ENCODE data around the gene NUPR1. TPM values are rescaled to one million over a fixed set of nuclear protein-coding genes. Genes with fewer than 3 reads are reported as not detected.

Gene NUPR1
- total and polyA plus RNA-seq, 2 of the 13 experiments (the other 11 are each of a cell fraction or from before 2014, with no cell fraction given), result 18.0 to 25.6 TPM

DNA sequence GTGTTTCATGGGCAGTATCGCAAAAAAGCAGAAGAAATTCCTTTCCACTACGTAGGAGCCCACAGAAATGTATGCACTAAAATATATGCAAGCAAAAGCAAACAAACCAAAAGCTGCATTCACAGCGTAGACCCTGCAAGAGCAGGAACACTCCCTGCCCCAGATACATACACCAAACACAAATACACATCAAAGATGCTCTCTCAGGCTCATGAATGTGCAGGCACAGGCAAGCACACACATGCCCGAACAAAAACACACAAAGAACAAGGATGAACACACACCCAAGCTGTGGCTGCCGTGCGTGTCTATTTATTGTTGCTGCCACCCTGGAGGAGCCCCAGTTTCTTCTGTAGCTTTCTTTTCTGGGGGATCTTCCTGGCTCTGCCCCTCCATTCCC, 1.7 kb downstream of the NUPR1 start:
- in situ Hi-C loops (cut with HindIII; ENCODE audit: extremely low pct_ligation_motif_present, low pct_unique_long_range_greater_than_20kb), result no loop called here
- Histone ChIP-seq H4K20me1 (ENCODE audit: insufficient read depth, low read length) (no peaks in the 10 kb centered on the region), H3K27me3 (ENCODE audit: control insufficient read depth in 1 of 2, insufficient read depth in 2 of 2, low read length in 2 of 2) (no peaks in the 10 kb centered on the region), H3K4me1 (ENCODE audit: insufficient read depth, low read length) (peaks cover 74% of the 10 kb centered on the region), H3K4me3 (replicated peaks in 1 of 3; ENCODE audit: insufficient read depth in 1 of 3, low read depth in 2 of 3, low read length in 3 of 3) (peak overlapping the region; percentile 60 to 76 (median 62); a peak in 5 of 6 replicates), H3K27ac (ENCODE audit: extremely low read length, insufficient read depth, low read length) (peak overlapping the region; percentile 30), H3K36me3 (replicated peaks in 1 of 2; ENCODE audit: control insufficient read depth in 1 of 2, insufficient read depth in 2 of 2, low read length in 2 of 2) (peaks cover 0 to 3% of the 10 kb centered on the region in 2 experiments; a peak in 1 of 5 replicates), H3K79me2 (ENCODE audit: insufficient read depth, low read length) (peaks cover 12% of the 10 kb centered on the region), H2AFZ (ENCODE audit: low read length) (no peak overlapping the region), H3K4me2 (ENCODE audit: low read depth, low read length) (peak overlapping the region; percentile 98), H3K9me3 (ENCODE audit: low read length) (no peaks in the 10 kb centered on the region), H3K9ac (ENCODE audit: insufficient read depth, low read depth, low read length) (peak overlapping the region; percentile 78)
- 51% methylated on average over 6 of the region's 6 CpGs for WGBS (ENCODE audit: low lambda C conversion rate)
- DNase-seq (ENCODE audit: low spot score), result peak; percentile 35
- intact Hi-C loops (cut with micrococcal nuclease; ENCODE audit: unreplicated experiment), result no loop called here
- BruUV-seq (replicated peaks), result no TSS peak
- no peak for FAIRE-seq
- TF ChIP-seq FOXJ3 (CRISPR knock-in tag; IDR thresholded peaks at IDR 0.05; ENCODE audit: borderline replicate concordance) (no peak), NFE2 (CRISPR knock-in tag; IDR thresholded peaks at IDR 0.05) (no peak), DMAP1 (CRISPR knock-in tag; IDR thresholded peaks at IDR 0.05) (no peak), ZFP90 (CRISPR knock-in tag; IDR thresholded peaks at IDR 0.05; ENCODE audit: borderline replicate concordance) (0 out of 2 replicates have a peak, but pooled peaks have one; percentile 31), ZFP36L2 (CRISPR knock-in tag; IDR thresholded peaks at IDR 0.05) (no peak), BRD4 (CRISPR knock-in tag; IDR thresholded peaks at IDR 0.05) (0 out of 2 replicates have a peak, but pooled peaks have one; percentile 41), FOXA1 (IDR thresholded peaks at IDR 0.05) (no peak), FOXA1 (CRISPR knock-in tag; IDR thresholded peaks at IDR 0.05) (peak; percentile 5; the same call in 1 of the 2 replicates), HNF4A (CRISPR knock-in tag; IDR thresholded peaks at IDR 0.05) (no peak)
- TF ChIP-seq, protein P1, sequence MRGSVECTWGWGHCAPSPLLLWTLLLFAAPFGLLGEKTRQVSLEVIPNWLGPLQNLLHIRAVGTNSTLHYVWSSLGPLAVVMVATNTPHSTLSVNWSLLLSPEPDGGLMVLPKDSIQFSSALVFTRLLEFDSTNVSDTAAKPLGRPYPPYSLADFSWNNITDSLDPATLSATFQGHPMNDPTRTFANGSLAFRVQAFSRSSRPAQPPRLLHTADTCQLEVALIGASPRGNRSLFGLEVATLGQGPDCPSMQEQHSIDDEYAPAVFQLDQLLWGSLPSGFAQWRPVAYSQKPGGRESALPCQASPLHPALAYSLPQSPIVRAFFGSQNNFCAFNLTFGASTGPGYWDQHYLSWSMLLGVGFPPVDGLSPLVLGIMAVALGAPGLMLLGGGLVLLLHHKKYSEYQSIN (CRISPR knock-in tag; IDR thresholded peaks at IDR 0.05; ENCODE audit: borderline replicate concordance), result no peak
- POLR2A ChIA-PET, result interaction anchor here (0.7 kb wide), 1 partner anchor 72 kb away, joined by 3 read pairs; the partner anchor contains the start of gene SULT1A1
- CTCF ChIA-PET (ENCODE audit: low intra/inter-chr PET ratio, low total read pairs), result no interaction called here
- ATAC-seq, result no peak
